T1000 (cell line): ENCODE data around the gene SCFD2.

Source experiments
- DNase-seq: peaks from one replicate; lab custom pipeline; 2025; ENCODE audit warnings: mixed read lengths; lab: John Stamatoyannopoulos, UW

SCFD2 gene

DNA sequence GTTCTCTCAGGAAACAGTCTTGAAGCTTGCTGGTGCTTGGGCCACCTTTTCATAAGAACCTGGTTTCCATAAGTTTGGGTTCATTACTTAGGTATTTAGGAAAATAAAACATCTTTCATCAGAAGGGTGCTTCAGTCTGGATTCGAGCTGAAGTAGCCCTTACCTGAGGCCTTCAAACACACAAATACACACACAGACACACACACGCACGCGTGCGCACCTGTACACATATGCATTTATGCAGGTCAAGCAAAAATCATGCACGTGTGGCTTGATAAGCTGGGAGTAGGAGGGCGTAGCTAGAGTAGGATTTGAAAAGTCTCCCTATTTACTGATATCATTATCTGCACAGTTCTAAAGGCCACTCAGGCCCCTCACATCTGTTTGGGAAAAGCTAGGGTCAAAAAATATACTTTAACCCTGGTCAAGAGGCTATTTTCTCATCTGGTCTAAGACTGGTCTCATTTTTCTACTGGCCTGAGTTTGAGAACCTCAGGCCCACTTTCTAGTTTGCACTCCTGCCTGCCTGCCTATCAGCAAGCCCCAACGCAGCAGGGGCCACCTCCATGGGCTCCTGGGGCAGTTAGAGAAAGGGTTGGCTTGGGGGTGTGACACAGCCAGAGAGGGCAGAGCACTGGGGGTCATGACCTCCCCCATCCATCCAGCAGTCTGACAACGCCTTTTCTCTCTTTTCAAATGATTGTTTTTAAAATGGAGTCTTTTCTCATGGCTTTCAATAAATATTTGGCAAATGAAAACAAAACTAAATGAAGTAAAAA is 439.5 kb downstream of the SCFD2 start:
- no peak for DNase-seq

- peak; percentile 25 for DNase-seq
Measured at GRCh38 chr4:52925531-52925968, 440.3 kb downstream of the SCFD2 start.

DNA sequence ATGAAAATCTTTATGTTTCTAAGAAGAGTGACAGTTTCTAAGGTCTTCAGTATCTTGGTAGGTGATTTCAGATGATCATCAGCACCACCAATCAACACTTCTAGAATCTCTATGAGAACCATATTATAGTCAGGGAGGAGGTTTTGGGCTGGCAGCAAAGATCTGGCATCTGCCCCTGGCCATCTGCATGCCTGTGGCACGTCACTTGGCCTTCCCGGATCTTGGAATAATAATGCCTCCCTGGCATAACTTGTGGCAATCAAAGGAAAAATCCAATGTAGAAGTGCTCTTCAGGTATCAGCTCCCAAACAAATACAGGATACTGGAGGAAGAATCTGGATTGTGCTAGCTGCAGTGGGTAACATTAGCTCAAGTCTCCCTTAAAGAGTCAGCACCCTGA is 446.4 kb downstream of the SCFD2 start:
- DNase-seq = no peak

DNA sequence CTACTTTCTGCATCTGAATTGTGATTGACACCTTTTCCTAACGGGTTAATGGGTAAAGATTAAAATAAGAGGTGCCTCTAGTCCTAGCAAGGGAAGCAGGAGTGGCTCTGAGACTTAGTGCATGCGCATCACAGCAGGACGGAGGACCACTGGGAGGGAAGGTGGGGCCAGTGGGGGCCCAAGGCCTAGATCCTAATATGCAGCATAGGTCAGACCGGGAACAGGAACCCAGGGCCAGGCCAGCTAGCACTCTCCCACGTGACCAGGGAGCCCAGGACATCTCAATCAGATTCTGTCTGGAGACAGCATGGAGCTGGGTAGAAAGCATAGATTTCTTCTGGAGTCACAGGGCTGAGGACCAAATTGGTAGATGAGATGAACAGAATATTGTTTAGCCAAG is 448.0 kb downstream of the SCFD2 start:
- no peak for DNase-seq

DNA sequence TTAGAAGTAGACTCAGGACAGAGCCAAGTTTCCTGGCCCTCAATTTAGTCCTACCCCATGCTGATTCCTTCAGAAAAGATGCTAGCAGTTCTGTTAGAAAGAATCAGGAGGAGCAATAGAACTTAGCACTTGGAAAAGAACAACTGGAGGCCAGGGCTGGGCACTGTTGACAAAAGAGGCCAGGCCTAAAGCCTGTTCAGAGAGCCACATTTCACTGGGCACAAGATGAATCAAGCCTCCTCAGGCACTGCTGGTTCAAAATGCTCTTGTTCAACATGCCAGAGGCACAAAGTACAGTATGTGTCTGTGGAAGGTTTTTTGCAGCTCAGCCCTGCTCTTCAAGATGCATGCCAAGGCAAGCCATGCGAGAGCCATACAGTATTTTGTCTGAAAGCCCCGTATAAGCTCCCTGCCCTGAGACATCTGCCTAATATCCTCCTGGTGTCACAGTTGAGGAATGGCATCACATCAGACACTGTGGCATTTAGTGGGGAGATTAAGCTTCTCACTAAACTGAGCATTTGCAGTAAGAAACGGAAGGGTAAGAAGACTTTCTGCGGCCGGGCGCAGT is 450.0 kb downstream of the SCFD2 start:
- no peak for DNase-seq

GRCh38 chr4:52915191-52915590 is 450.7 kb downstream of the SCFD2 start:
- no peak for DNase-seq

DNA sequence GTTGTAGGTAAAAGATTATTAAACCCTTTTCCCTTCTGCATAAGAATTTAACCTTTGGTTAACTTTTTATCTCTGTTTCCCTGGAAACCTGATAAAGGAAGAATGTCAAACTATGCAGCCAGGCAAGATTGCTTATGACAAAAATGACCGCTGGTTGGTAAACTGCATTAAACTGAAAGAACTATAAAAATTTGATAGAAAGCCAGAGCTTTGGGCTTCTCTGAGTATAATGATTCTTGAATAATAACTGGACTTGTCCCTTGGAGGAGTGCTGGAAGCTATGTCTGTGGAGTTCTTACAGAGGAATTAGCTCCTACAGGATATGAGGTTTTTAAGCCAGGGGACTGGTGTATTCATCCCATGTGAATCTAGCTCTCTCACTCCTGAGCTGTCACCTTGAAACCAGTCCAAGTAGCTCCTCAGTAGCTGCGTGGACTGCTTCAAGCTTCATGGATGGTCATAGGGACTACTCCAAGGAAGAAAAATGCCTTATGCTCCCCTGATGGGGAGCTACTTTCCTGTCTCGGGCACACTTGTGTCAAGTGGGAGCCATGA is 451.7 kb downstream of the SCFD2 start:
- no peak for DNase-seq

GRCh38 chr4:52912608-52913007 is 453.3 kb downstream of the SCFD2 start:
- DNase-seq = no peak

DNA sequence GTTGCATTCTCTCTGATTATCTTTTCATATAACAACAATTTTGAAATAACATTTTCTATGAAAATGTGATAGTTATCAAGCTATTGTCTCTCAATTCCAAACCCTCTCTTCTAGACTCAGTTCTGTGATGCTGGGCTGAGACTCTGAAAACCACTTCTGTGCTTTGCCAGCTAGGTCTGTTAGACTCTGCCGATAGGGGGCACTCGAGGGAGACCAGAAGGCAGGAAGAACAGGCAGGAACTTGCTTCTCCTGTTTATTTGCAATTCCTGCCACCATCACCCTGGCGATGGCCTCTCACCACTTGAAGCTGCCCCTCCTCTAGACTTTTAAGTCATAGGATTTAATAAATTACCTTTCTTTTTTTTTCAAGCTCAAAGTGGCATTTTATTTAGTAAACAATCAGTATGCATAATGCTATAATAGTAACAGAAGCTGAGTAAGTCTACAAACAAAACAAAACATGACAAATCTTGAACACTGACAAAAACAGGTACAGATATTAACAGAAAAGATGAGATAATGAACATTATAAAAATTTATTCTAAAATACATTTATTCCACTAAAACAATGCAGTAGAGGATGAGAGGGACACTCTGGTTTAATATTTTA is 454.1 kb downstream of the SCFD2 start:
- no peak for DNase-seq

GRCh38 chr4:52910115-52910514 is 455.7 kb downstream of the SCFD2 start:
- no peak for DNase-seq

DNA sequence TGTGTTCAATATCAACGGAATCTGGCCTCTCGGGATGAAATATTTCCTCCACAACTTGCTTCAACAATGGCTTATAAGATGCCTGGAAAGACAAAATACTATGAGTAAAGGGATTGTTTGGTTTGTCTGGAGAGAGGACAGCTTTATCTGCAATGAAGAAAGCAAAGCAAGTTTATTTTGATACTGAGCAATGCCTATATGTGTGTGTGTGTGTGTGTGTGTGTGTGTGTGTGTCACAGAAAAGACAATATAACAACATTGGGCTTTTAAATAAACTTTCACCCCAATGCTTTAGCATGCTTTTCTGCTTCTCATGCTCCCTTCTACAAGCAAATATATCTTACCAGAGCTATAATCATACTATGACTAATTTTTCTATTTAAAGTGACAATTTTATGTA is 458.4 kb downstream of the SCFD2 start:
- no peak for DNase-seq

DNA sequence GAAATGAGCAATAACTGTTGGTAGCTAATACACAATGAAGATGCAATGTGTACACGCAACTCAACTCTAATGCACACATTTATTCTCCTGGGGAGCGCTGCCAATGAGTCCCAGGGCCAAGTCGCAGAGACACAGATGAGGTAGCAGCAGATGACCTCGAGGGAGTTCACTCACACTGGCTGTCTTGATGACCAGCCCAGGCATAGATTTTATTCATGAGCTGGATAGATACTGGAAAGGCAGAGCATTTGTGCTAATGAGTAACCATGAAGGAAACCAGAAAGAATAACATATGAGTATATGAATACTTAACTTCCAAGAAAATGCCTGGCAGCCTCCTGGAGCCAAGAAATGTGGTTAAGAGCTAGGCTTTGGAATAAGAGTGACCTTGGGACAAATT is 461.4 kb downstream of the SCFD2 start:
- DNase-seq = no peak

DNA sequence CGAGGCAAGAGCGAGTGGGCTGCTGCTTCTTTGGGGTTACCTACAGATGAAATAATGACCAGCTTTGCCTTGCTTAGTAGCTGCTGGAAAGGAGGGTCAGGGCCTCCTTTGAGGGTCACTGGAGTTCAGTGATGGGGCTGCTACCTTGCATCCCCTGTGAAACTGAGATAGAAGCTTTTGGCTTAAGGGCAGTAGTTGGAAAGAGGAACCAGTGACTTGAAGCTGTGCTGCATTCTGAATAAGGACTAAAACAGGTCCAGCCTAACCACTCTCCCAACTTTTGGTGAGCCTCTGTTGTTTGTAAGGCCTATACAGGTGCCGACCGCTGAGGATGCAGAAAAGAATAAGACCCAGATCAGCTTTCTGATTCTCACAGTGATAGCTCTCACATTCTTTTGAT is 462.6 kb downstream of the SCFD2 start:
- DNase-seq = no peak

DNA sequence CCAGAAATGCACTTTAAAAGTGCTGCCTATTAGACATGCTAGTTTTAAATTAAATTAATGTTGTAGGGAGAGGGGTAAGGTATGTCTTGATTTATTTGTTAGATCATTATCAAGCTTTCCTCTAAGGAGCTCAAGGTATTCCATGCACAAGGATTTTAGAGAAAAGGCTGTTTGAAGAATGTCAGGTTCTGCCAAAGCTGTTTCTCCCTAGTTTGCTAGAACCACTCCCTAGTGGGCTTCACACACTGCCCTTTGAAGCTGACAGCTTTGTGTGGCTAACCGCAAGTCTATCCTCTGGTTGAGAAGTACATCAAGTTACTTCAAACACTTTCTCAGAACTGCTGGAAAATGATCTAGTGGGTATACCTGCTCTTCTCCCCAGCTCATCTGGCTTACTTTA is 471.4 kb downstream of the SCFD2 start:
- DNase-seq = no peak

DNA sequence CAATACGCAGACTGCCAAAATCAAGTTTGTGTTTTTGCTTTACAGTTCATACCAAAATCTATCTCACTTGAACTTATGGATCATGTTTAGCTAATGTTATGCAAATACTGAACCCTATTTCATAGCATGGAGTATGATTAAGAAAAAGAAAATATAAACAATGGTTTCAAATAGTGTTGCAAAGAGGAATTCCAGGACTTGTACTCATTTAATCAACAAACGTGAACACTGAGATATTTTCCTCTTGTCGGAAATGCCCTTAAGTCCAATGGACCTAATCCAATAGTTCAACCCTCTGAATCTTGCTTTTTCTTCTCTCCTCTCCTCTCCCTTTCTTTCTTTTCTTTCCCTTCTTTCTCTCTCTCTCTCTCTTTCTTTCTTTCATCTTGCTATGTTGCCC is 473.0 kb downstream of the SCFD2 start:
- DNase-seq = no peak

DNA sequence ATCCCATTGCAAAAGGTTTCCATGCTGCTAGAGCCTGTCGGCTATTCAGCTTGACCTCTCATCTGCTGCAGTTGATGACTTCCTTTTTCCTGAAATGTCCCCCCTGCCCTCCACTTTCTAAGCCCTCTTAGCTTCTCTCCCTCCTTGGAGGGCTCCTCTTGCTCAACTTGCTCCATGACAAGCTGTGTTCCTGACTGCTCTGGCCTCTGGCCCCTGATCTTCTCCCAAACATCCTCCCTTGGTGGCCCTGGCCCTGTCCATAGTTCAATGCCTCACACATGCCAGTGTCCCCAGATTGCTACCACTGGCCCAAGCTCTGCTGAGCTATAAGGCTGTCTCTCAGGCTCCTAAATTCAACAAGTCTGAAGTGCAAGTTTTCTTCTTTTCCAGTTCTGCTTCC is 474.1 kb downstream of the SCFD2 start:
- DNase-seq = no peak

DNA sequence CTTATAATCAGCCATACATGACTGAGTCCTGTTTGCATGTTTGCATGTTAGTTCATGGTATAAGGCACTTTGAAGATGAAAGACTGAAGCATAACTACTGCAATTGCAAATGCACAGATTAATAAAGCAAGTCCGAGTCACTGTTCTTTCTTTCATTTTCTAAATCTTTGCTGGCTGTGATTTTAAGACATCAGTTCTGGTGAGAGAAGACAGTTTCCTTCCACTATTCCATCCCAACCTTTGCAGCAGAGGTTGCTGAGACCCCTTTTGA is 475.4 kb downstream of the SCFD2 start:
- no peak for DNase-seq

- DNase-seq = no peak
Measured at GRCh38 chr4:52889778-52890520, 475.9 kb downstream of the SCFD2 start.

GRCh38 chr4:52889354-52889753 is 476.5 kb downstream of the SCFD2 start:
- DNase-seq = no peak

DNA sequence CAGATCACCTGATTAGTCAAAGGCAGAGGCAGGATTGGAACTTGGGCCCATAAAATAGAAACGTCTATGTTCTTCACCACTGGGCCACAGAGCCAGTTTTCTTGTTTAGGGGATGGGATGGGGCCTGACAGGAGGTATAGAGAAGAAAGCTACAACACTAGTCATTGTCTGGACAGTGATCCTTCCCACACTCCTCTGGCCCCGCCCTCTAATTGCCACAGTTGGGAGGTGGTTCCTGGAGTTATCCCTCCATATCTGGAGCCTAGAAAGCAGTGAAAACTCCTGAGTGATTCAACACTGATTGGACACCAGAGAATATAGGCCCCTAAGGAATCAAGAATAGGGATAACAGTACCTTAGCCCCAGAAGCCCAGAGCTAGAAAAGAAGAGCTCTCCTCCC is 480.9 kb downstream of the SCFD2 start:
- no peak for DNase-seq

DNA sequence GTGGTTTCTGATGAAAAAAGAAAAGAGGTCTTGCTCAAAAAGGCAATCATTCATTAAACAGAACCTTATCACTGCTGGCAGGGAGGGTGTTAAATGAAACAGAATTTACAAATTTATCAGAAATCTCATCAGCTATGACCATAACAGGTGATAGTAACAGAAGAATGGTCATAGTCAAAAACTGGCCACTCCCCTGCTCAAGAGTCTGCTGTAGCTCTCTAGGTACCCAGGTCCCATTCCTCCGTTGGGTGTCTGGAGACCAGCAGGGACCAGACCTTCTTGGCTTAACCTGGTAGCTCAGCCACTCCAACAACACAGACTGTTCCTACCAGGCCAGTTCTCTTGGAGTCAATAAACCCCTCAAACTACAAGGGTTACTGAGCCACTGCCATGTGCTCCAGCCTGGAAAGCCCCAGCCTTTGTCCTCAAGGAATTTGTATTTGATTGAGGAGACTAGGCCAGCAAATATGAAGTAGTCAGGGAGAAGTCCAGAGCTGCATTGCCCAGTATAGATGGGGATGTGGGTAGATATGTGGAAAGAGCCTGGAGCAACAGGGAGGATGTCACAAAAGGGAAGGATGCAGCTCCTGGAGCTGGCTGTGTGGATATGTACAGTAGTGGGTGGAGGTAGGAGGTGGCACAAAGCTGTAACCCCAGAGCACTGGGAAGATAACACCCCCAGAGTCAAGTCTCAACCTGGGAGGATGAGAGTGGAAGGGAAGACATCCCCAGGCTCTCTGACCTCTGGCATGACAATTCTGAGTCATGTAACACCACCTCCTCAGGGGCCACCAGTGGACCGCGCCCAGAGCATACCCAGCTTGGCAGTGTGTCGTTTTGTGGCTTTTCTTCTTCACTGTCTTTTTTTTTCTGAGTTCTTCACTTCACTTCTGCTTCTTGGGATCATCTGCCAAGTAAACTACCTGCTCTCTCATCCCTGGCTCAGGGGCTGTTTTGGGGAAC is 481.9 kb downstream of the SCFD2 start:
- no peak for DNase-seq
